ENCODE data around the gene VSIG8.

DNA sequence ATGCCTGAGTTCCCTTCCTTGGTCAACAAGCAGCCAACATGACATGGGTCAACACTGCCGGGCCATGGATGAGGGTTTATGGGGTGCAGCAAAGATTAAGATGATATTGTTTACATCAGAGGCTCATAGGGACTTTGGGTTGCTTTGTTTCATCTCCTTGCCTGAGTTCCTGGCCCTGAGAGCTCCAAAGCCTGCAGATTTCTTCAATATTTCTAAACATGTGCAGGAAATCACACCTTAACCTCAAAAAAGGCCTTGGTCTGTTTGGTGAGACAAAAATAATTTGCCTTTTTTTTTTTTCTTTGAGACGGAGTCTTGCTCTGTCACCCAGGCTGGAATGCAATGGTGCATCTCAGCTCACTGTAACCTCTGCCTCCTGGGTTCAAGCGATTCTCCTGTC is 34.9 kb downstream of the VSIG8 start:
- TF ChIP-seq, protein P1, sequence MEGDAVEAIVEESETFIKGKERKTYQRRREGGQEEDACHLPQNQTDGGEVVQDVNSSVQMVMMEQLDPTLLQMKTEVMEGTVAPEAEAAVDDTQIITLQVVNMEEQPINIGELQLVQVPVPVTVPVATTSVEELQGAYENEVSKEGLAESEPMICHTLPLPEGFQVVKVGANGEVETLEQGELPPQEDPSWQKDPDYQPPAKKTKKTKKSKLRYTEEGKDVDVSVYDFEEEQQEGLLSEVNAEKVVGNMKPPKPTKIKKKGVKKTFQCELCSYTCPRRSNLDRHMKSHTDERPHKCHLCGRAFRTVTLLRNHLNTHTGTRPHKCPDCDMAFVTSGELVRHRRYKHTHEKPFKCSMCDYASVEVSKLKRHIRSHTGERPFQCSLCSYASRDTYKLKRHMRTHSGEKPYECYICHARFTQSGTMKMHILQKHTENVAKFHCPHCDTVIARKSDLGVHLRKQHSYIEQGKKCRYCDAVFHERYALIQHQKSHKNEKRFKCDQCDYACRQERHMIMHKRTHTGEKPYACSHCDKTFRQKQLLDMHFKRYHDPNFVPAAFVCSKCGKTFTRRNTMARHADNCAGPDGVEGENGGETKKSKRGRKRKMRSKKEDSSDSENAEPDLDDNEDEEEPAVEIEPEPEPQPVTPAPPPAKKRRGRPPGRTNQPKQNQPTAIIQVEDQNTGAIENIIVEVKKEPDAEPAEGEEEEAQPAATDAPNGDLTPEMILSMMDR (IDR thresholded peaks at IDR 0.05): no peak
- no peak for TF ChIP-seq POLR2A (IDR thresholded peaks at IDR 0.05)

Measured in thyroid gland (tissue), 4 donors.